NCI-H1436 (cell line): ENCODE data around the gene IL18RAP.

ENCODE experiments used
- DNase-seq: peaks from one replicate; lab custom pipeline; 2025; lab: John Stamatoyannopoulos, UW

The IL18RAP gene

DNA sequence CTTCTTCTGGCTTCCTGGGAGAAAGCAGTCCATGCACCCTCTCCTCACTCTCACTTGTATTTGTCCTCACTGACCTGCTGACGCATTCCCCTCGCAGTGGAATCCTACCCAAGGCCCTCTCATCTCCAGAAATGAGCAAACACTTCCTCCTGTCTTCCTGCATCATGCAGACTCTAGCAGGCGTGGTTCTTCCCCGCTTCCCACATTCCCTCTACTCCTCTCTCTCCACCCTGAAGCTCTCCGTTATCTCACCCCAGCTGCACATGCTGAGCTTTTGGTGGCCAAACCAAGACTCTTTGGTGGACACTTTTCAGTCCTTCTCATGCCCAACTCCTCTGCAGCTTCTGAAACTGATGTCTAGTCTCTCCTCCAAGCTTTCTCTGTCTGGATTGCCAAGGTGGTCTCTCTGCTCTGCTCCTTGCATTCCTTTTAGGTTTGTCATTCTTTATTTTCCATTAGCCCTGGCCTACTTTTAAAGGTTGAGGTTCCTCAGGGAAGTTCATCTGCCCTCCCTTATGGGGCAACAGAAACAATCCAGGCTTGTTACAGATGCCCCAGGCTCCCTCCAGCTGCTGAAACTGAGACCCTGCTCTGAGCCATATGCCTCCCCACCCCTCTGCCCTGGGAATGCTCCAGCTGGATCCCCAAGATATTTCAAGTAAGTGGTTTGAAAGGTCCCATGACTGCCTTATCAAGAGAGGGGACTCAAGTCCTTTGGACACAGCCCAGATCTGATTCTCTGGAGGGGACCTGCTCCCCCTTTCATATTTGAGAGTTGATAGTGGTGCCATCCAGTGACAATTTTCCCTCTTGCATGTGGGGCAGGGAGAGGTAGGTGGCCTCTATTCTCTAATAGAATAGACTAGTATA, 835 bp upstream of the IL18RAP start:
- no peak for DNase-seq

DNA sequence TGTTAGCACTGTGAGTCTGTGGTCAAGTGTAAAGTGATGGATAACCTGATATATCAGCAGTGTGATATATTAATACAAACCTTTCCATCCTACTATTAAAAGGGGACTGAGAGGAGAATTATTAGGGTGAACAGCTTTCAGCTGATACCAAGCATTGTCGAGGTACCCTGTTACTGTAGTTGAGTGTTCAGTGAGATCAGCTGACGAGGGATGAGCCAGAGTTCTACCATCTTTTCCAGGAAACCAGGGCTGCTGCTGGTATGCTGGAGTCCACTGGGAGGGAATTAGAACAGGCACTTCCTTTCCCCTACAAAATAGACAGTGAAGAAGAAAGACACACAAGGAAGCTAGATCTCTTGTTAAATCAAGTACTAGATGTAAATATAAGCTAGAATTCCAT, 408 bp downstream of the IL18RAP start:
- no peak for DNase-seq

DNA sequence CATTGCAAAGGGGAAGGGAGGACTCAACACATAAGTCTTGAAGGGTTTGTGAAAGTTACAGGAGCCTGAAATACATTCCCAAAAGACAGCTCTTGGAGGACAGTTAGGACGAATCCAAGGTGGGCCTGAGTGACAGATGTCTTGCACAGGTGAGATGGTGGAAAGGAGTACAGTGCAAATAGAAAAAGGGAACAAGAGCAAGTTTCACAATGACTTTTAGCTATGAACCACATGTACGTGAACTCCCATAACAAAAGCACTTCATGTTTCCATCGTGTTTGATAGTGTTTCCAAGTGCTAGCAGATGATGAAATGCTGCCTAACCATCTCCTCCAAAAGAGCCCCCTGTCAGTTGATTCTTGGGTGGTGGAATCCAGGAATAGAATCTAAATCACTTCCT, 1.8 kb downstream of the IL18RAP start:
- no peak for DNase-seq

DNA sequence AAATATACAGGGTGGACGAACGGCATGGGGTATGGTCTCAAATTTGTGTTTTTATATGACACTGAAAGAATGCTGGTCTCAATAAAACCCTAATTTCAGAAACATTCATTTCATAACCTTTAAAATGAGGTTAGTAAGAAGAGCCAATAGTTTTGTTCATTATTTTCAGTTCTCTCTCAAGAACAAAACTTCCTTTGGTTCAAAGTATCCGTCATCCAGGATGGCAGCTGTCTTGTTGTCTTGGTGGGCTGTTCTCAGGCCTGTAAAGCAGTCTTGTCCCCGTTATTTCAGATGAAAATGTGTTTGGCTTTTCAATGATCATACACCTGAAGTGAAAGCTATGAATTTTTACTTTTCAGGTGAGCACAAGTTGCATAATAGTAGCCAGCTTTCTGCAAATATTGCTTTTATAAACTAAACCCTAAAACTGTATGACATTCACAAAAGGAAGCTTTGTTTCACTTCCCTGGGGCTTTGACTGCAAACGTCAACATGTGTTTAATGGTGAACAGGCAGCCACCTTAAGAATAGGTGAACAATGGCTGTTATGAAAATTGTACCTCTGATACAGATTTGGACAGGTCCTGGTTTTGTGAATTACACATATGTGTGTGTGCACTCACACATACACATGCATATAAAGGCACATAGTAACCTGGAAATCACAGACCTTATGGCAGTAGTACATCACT, 2.6 kb downstream of the IL18RAP start:
- DNase-seq, result no peak

DNA sequence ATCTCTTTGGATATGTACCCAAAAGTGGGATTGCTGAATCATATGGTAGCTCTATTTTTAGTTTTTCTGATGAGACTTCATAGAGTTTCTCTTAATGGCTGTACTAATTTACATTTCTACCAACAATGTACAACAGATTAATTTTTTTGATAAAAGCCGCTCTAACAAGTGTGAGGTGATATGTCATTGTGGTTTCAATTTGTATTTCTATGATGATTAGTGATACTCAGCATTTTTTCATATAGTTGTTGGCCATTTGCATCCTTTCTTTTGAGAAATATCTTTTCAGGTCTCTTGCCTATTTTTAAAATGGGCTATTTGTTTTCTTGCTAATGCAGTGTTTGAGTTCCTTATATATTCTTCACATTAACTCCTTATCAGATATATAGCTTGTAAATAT, 4.3 kb downstream of the IL18RAP start:
- no peak for DNase-seq

DNA sequence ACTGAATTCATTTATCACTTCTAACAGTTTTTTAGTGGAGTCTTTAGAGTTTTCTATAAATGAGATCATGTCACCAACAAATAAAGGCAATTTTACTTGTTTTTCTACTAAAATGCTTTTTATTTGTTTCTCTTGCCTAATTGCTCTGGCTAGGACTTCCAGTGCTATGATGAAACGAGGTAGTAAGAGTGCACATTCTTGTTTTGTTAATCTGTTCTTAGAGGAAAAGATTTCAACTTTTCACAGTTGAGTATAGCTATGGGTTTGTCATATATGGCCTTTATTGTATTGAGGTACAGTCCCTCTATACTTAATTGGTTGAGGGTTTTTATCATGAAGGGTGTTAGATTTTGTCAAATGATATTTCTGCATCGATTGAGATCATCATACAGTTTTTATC, 5.6 kb downstream of the IL18RAP start:
- DNase-seq, result no peak

DNA sequence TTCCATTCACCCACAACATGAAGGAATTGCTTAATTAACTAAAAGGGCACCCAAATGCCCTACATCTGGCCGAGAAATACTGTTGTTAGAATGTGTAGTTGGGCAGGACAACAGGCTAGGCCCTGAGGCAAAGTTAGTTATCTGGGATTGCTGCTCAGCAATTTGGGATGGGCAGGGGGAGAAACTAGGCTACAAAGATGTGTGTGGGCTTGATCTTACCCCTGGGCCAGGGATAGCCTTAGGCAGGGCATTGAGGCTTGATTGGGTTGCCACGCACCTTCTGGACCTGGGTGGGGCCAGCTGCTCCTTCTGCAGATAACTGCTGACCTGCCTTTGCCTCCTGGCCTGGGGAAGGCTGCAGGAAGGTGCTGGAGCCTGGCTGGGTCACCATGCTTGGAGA, 9.4 kb downstream of the IL18RAP start:
- DNase-seq, result no peak

DNA sequence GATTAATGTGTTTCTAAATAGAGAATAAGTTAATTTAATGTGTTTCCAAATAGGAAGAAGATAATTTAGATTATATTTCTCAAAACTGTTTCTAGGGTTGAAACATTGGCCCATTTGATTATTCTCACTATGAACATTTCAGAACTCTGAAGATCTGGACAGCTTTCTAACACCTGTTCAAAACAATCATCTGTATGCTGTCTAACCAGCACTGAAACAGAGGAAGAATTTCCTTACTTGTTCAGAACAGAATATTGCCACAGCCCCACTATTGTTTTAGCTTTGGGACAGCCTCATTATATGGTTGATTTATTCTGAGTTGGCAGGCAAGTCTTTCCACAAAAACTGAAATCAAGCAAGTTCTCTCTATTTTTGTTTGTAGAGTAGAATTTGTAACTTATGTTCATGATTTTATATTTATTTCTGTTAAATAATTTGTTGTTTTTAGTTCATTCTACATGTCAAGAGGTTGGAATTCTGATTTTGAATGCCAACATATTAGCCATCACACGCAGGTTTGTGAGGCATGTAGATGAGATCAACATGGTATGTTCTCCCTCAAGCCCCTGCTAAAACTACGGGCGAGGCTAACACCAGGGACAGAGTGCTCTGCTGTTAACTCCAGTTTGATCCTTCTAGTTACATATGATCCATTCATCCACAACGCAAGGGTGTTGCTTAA, 11.2 kb downstream of the IL18RAP start:
- no peak for DNase-seq

DNA sequence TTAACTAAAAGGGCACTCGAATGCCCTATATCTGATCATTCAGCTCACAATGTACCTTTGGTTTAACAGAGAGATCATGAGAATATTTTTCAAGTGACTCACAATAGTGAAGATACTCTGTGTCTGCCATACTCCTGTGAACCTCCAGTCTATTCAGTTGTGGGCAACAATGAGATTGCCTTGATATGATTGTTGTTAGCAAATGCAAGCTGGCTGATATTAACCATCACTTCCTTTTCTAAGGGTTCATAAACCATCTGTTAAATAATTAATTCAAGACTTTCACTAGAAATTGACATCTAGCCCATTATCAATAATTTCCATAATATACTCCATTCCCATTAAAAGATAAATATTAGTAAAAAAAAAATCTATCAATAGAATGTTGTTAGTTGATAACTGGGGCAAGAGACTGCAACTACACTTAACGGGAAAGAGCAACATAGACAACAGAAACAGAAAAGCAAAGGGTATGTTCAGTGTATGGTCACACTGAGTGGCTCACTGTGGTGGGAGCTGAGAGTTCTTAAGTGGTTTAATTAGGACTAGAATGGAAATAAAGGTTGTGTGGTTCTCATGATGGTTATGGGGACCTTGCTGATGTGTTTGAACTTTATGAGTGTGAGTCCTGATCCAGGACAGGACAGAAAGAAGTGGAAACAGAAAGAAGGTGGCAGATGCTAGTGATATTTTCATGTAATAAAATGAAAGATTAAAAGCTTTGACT, 11.9 kb downstream of the IL18RAP start:
- no peak for DNase-seq

DNA sequence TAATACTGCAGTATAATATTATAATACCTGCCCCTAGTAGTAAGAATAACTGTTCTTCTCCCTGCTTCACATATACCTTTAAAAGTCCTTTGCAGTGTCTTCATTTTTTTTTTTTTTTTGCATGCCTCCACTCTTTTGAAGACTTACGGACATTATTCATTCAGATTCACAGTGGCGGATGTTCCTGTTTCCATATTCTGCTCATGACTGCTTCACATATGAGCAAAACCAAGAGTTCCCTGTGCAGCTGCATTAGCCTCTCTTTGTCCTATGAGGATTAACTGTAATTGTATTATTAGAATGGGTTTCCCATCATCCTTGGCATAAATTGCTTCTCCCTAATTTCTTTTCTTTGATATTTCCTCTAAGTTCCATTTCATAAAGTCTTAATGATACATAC, 12.8 kb downstream of the IL18RAP start:
- no peak for DNase-seq

DNA sequence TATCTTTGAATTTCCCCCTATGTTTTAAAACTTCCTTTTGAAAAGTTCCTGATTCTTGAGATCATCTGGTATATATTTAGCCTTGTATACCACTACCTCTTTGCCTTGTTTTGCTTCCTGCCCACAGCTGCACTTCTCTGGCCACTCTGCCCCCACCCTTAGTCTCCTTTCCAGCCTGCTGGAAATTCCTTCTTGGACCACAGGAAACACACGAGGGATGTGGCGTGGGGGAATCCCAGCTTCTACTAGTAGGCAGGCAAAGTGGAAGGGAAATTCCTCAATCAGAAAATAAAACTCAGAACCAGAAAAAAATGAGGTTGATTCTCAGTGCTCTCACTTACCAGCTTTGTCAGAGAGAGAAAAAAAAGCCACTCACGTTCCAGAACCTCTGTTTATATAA, 13.4 kb downstream of the IL18RAP start:
- DNase-seq, result no peak

DNA sequence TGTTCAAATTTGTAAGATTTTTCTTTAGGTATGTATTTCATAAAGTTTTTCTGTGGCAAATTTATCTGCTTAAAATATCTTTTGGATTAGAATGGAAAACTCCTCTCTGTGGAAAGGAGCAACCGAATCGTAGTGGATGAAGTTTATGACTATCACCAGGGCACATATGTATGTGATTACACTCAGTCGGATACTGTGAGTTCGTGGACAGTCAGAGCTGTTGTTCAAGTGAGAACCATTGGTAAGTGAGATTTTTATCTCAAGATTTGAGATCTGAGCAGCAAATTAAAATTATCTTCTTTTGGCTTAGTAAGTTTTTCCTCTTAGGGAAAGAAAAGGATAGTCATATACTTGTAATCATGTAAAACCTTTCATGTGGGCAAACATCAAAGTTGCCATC, 14.2 kb downstream of the IL18RAP start:
- no peak for DNase-seq

DNA sequence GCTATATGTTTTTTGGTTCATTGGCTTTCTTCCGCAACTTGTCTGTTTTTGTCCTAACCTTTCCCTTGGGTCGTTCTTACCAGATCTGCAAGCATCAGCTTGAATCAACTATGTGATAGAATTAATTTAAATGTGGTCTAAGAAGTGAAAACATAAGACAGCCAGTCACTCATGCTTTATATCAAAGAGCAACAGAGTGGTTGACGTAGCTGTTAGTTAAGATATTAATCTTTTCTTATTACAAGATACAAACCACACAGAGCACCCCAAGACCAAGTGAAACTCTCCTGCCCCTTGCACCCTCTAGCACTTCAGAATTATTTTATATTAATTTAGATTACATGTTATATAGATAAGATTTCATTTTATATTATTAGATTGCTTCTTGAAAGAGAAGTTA, 15.2 kb downstream of the IL18RAP start:
- DNase-seq, result no peak

DNA sequence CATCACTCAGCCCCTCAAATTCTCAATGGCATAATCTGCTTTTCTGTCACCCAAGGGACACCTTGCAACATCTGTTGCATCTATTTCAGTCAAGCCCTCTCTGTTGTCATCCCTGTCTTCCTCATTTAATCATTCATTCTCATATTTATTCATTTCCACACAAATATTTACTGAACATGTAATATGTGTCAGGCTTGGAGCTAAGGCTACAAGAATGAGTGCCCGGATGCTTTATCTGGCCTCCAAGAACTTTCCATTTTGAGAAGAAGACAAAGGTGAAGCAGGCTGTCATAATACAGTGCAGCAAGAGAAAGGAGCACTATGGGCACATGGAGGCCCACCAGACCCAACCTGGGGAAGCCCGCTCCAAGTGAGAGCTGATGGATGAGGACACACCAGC, 15.6 kb downstream of the IL18RAP start:
- no peak for DNase-seq

DNA sequence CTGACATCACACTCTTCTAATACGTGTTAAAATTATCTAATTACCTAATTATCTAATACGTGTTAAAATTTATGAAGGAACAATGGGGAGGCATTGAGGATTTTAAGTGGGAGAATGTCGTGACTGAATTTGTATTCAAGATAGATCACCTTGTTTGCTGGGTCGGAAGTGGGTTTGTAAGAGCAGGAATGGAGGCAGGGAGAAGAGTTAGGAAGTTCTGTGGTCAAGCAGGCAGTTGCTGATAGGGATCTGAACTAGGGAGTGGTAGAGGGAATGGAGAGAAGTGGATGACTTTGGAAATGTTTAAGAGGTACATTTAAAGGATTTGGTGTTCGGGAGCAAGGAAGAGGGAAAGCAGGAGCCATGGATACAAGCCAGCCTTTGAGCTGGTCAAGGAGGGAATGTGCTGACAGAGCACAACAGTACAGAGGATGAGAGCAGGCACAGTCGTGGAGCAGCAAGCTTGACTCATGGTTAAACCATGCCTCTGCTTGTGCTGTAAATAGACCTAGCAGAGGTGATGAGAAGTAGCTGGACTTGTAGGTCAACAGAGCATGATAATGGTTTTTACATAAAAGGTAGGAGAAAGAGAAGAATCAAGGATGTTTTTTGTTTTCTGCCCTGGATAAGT, 16.2 kb downstream of the IL18RAP start:
- DNase-seq, result no peak

DNA sequence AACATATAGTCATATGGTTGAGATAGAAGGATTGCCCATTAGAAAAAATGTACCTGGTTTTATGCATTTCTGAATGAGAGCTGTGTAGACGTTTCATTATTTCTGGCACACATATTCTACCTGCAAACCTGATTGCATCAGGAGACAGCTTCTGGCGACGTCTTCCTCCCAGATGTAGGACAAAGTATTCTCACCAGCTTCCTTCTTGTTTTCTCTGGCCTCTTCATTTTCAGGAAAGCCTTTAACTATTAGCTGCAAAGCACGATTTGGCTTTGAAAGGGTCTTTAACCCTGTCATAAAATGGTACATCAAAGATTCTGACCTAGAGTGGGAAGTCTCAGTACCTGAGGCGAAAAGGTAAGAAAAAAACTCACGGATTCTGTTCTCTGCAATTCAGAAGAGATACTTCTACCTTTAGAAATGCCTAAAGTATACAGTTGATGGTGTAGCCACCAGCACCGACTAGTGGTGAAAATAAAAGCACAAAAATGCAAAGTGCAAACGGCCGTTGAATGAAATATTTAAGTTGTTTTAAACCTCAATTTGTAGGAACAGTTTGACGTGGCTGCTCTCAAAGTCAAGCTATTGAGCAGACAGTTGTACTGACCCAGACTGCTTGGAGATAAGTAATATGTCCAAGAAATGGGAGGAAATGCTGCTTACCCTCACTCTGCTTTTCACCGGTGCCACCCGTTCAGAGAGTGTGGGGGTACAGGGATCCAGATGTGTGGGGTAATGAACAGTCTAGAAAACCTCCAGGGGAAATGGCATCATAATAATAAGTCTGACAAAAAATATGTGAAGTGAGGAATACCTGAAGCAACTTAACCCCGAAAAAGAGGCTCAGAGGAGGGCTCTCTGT, 20.2 kb downstream of the IL18RAP start:
- no peak for DNase-seq

DNA sequence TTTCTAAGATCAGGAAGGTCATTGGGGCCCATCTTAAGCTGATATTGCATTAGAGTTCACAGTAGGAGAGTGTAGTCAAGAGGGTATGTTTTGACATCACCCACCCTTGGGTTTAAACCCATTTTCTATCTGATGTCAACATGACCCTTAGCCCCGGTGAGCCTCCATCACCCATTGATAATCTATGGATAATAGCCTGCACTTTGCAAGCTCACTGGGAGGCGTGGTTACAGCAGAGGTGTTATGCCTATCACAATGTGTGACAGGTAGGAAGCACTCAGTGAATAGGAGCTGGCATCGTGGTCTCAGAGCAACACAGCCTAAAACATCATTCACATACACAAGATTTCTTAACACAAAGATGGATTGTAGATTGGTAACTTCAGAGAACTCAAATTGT, 21.3 kb downstream of the IL18RAP start:
- no peak for DNase-seq

DNA sequence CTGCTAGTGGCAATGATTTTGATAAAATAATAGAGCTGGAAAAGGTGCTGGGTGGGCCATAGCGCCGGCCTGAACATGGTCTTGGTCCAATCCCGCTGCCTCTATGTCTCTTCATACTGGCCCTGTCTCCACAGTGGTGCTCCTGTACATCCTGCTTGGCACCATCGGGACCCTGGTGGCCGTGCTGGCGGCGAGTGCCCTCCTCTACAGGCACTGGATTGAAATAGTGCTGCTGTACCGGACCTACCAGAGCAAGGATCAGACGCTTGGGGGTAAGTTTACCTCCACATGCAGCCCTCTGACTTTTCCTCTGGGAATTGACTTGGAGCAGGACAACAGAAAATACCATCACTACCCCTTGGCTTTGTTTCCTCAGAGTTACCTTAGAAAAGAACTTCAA, 24.0 kb downstream of the IL18RAP start:
- DNase-seq, result no peak

DNA sequence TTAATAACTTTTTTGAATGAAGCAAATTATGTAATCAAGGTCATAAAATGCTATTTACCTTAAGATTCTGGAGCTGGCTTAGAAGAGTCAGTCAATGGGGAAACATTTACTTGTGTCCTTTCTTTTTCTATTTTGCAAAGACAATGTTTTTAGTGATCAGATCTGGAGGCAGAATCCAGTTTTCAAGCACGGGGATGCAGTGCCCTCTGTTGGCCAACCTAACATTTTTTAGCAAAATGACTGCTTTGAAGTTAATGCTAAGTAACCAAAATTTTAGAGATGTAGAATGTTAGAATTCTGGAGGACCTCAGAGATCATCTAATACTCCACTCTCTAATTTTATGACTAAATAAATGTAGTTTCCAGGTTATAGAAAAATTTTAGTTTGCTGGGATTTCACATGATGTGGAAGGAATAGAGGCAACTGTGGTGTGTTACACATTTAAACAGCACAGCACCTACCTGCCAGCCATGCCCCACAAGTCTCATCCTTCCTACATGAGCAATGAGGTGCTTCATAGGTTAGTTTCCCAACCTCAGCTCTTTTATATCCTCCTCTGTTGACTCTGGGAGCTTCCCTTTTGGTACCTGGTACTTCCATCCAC, 26.5 kb downstream of the IL18RAP start:
- DNase-seq, result no peak

DNA sequence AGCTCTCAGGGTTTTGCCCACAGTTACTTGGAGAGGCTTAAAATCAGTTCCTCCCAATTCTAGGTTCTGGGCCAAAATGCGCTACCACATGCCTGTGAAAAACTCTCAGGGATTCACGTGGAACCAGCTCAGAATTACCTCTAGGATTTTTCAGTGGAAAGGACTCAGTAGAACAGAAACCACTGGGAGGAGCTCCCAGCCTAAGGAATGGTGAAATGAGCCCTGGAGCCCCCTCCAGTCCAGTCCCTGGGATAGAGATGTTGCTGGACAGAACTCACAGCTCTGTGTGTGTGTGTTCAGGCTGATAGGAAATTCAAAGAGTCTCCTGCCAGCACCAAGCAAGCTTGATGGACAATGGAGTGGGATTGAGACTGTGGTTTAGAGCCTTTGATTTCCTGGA, 29.0 kb downstream of the IL18RAP start:
- no peak for DNase-seq

DNA sequence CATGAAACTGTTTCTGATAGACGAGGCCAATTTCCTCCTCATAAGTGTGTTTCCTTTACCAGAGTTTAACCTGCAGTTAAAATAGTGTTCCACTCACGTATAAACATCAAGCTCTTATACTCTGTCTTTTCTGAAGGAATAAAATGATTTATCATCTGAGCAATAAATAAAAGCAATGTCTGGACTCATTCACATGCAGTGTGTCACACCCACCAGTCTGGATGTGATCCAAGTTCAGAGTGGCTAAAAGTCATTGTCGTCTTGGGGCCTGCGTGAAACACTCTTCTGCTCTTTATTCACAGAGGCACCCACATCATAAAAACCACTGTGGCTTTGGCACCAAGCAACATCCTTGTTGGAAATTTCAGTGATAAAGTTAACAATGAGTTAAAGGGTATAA, 30.5 kb downstream of the IL18RAP start:
- no peak for DNase-seq
